Right lobe of liver (tissue), 6 donors: Measurements from ENCODE around the gene SLC8A1. TPM values are rescaled to one million over a fixed set of nuclear protein-coding genes. Genes with fewer than 3 reads are reported as not detected.

Experiments used
- ATAC-seq, 4 donors: fragments of 200-7000 bp; cut with Tn5 transposase; one replicate each; pipeline ENCODE4 v1.9.1; 2020; ENCODE audit warnings: mild to moderate bottlenecking in 4 of 4, moderate library complexity in 4 of 4
- DNase-seq, 3 donors: peaks; one replicate each; pipeline ENCODE4 v3.0.0-alpha.2; 2020
- H3K27ac ChIP-seq, 3 donors: fragments of 200-600 bp; one replicate each; pipeline ENCODE4 v1.8.0; 2022
- H3K27me3 ChIP-seq, 2 donors: fragments of 200-600 bp; one replicate each; pipeline ENCODE4 v1.8.0; 2022
- H3K36me3 ChIP-seq, 4 donors: fragments of 200-600 bp; sonication (generic) in 1 of 4; one replicate each; pipeline versions ENCODE4 v1.5.1 to v1.8.0; 2017 to 2022; ENCODE audit warnings: control low read depth in 1 of 4
- H3K4me1 ChIP-seq, 4 donors: fragments of 200-600 bp; sonication (generic) in 1 of 4; one replicate each; pipeline versions ENCODE4 v1.5.1 to v1.8.0; 2017 to 2022; ENCODE audit warnings: control low read depth in 1 of 4
- H3K4me3 ChIP-seq, 3 donors: fragments of 200-600 bp; one replicate each; pipeline ENCODE4 v1.8.0; 2022
- H3K9me3 ChIP-seq, 4 donors: fragments of 200-600 bp; sonication (generic) in 1 of 4; one replicate each; pipeline versions ENCODE4 v1.5.1 to v1.8.0; 2017 to 2022; ENCODE audit warnings: control low read depth in 1 of 4
- POLR2A ChIP-seq: fragments of 450-650 bp; IDR thresholded peaks from one replicate; pipeline ENCODE4 v1.6.1; 2017; ENCODE audit warnings: antibody characterized with exemption, mild to moderate bottlenecking
- WGBS: methylation state at CpG from one replicate; pipeline ENCODE4 v1.1.6; 2018; ENCODE audit warnings: low coverage, low lambda C conversion rate; ENCODE audit not compliant: insufficient coverage; ENCODE audit errors: missing lambda C conversion rate; 5-methylcytosine and 5-hydroxymethylcytosine counted together
- intact Hi-C, 2 donors: fragments of 100-400 bp; cut with DNase I; formaldehyde crosslinking; loops; one replicate each; pipeline versions ENCODE4 v1.11.2 to v1.14.1; 2022
- total RNA-seq, 6 experiments: library from RNA; depleted of rRNA in 2 of 6; stranded (reverse); fragments of >200 nt in 2 of 6; fragmentation: NEBNext Ultra II Directional in 3 of 6; extraction: Animal tissue kit (Norgen Biotek cat#: 25700) in 3 of 6; gene quantifications; one replicate each; pipeline versions ENCODE4 v1.1.0 to v1.2.4, GENCODE V29; 2016 to 2023
- TF ChIP-seq, protein P1 (sequence below), 4 donors: fragments of 200-600 bp in 3 of 4; fragments of 450-650 bp in 1 of 4; IDR thresholded peaks; one replicate each; pipeline versions ENCODE4 v1.5.1 to v1.8.0; 2016 to 2022; ENCODE audit warnings: antibody characterized with exemption in 4 of 4, mild to moderate bottlenecking in 2 of 4
- donor health status: DM: no; HTN: yes; CAD: no.
- donor health status: DM: no; HTN: no; CAD: no.
- donor health status: DM: no; HTN: no; CAD: no.
- donor health status: DM: no; HTN: yes; CAD: no.
- donor health status: DM: no; HTN: yes; CAD: no.

The SLC8A1 gene
- total RNA-seq, 6 experiments from 2014 or later: 3.3 to 12.1 (median 4.9) TPM

GRCh38 chr2:40470822-40471813 lies 19.2 kb upstream of the SLC8A1 start:
- H3K36me3 ChIP-seq: no peaks in the 10 kb centered on the region
- H3K27ac ChIP-seq: no peak overlapping the region
- ATAC-seq (peak; percentile 24 to 63 (median 42)), DNase-seq (no peak)
- no peaks in the 10 kb centered on the region for H3K9me3 ChIP-seq
- WGBS: 23% methylated on average over 4 of the region's 5 CpGs
- intact Hi-C loops: no loop called here
- no peaks in the 10 kb centered on the region for H3K4me1 ChIP-seq
- no peaks in the 10 kb centered on the region for H3K27me3 ChIP-seq
- TF ChIP-seq, protein P1, sequence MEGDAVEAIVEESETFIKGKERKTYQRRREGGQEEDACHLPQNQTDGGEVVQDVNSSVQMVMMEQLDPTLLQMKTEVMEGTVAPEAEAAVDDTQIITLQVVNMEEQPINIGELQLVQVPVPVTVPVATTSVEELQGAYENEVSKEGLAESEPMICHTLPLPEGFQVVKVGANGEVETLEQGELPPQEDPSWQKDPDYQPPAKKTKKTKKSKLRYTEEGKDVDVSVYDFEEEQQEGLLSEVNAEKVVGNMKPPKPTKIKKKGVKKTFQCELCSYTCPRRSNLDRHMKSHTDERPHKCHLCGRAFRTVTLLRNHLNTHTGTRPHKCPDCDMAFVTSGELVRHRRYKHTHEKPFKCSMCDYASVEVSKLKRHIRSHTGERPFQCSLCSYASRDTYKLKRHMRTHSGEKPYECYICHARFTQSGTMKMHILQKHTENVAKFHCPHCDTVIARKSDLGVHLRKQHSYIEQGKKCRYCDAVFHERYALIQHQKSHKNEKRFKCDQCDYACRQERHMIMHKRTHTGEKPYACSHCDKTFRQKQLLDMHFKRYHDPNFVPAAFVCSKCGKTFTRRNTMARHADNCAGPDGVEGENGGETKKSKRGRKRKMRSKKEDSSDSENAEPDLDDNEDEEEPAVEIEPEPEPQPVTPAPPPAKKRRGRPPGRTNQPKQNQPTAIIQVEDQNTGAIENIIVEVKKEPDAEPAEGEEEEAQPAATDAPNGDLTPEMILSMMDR (IDR thresholded peaks at IDR 0.05): no peak
- no peak for TF ChIP-seq POLR2A
- H3K4me3 ChIP-seq: no peak overlapping the region

DNA sequence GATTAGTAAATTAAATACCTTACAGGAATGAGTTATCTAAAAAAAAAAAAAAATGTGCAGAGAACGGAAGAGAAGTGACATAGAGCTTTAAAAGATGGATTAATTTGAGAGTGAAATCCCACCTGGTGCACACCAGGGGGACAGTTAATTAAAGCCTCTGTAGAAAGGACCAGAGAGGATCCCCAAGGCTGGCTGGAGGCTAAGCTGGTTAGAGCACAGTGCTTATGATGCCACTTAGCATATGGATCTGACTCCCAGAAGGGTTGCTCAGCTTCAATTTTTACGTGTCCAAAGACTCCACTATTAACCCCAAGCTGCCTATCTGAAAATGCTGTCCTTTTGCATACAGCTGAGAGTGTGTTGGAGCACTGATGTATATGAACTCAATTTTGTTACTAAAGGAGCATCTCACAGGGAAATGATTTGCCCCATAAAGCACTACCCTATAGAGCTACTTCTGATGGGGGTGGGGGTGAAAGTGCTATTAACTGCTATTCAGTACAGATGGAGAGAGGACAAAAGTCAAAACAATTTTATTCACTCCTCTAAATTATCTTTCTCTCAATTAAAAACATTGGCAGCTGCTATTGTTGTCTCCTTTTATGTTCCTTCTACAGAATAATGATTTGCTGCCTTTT lies 15.2 kb upstream of the SLC8A1 start:
- H3K27ac ChIP-seq: no peak overlapping the region
- no peak for TF ChIP-seq POLR2A
- TF ChIP-seq, protein P1 (IDR thresholded peaks at IDR 0.05): no peak
- 63% methylated on average over 2 of the region's 2 CpGs for WGBS
- intact Hi-C loops: no loop called here
- H3K4me1 ChIP-seq: no peaks in the 10 kb centered on the region
- ATAC-seq (no peak), DNase-seq (no peak)
- no peaks in the 10 kb centered on the region for H3K36me3 ChIP-seq
- no peaks in the 10 kb centered on the region for H3K27me3 ChIP-seq
- H3K4me3 ChIP-seq: no peak overlapping the region
- H3K9me3 ChIP-seq: no peaks in the 10 kb centered on the region

GRCh38 chr2:40466332-40466906 lies 14.5 kb upstream of the SLC8A1 start:
- no peak for TF ChIP-seq POLR2A
- DNase-seq (no peak), ATAC-seq (no peak)
- Histone ChIP-seq H3K4me1 (no peaks in the 10 kb centered on the region), H3K9me3 (no peaks in the 10 kb centered on the region), H3K27ac (no peak overlapping the region), H3K36me3 (no peaks in the 10 kb centered on the region), H3K27me3 (no peaks in the 10 kb centered on the region), H3K4me3 (no peak overlapping the region)
- WGBS: 57% methylated on average over 3 of the region's 3 CpGs
- intact Hi-C loops: no loop called here

DNA sequence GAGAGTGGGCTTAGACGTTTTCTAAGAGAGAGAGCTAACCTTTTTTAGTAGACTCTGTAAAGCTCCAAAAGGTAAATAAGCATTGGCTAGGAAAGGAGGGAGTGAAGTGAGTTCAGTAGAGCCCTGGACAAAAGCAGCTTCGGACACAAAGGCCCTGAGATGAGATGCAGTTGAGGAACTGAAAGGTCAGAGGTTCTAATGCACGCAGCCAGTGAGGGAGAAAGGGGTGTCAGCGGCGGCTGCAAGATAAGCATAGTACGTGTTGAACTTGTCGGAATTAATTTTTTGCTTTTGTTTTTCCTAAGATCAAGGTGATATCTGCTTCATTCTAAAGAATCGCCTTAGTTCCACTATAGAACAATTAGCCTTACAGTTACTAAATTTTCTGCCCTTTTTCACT lies 11.2 kb upstream of the SLC8A1 start:
- WGBS: 50% methylated on average over 8 of the region's 8 CpGs
- ATAC-seq: peak in 3 of 4 donors; percentile 37 to 65 (median 44)
- H3K4me3 ChIP-seq: no peak overlapping the region

More for the DNA sequence above, 11.2 kb upstream of the SLC8A1 start:
- TF ChIP-seq, protein P1 (IDR thresholded peaks at IDR 0.05): no peak
- TF ChIP-seq POLR2A: no peak
- H3K4me1 ChIP-seq: no peaks in the 10 kb centered on the region
- intact Hi-C loops: no loop called here
- no peaks in the 10 kb centered on the region for H3K36me3 ChIP-seq
- DNase-seq: no peak
- no peaks in the 10 kb centered on the region for H3K9me3 ChIP-seq
- H3K27me3 ChIP-seq: no peaks in the 10 kb centered on the region
- H3K27ac ChIP-seq: no peak overlapping the region
